GM20000 (cell line): ENCODE data around the gene WWP2.
"Not testable (repeated sequence)": the region's sequence is repeated elsewhere in the genome, so short reads cannot be mapped to it uniquely, and the experiment has no call there.

ENCODE experiments used
- DNase-seq: peaks from one replicate; pipeline ENCODE4 v3.0.0; 2012; ENCODE audit warnings: low spot score
- TF ChIP-seq, protein P1 (sequence below): IDR thresholded peaks from 2 replicates; pipeline ENCODE4 v1.5.1; 2012; ENCODE audit warnings: mild to moderate bottlenecking, control low read depth; ENCODE audit errors: extremely low read depth, missing control alignments

Gene WWP2

DNA sequence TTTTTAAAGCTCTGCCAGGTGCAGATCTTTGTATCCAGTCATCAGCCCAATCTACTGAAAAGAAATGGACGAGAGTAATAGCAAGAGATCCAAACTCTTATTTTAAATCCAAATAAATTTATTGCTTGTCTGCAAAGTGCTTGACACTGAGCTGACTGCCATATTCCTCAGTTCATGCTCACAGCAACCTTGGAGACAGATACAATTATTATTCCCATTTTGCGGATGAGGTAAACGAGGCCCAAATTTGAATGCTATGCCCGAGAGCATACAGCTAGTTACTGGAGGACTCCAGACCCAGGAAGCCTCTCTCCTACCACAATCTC, 8.0 kb upstream of the WWP2 start:
- no peak for DNase-seq
- TF ChIP-seq, protein P1, sequence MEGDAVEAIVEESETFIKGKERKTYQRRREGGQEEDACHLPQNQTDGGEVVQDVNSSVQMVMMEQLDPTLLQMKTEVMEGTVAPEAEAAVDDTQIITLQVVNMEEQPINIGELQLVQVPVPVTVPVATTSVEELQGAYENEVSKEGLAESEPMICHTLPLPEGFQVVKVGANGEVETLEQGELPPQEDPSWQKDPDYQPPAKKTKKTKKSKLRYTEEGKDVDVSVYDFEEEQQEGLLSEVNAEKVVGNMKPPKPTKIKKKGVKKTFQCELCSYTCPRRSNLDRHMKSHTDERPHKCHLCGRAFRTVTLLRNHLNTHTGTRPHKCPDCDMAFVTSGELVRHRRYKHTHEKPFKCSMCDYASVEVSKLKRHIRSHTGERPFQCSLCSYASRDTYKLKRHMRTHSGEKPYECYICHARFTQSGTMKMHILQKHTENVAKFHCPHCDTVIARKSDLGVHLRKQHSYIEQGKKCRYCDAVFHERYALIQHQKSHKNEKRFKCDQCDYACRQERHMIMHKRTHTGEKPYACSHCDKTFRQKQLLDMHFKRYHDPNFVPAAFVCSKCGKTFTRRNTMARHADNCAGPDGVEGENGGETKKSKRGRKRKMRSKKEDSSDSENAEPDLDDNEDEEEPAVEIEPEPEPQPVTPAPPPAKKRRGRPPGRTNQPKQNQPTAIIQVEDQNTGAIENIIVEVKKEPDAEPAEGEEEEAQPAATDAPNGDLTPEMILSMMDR, result no peak

DNA sequence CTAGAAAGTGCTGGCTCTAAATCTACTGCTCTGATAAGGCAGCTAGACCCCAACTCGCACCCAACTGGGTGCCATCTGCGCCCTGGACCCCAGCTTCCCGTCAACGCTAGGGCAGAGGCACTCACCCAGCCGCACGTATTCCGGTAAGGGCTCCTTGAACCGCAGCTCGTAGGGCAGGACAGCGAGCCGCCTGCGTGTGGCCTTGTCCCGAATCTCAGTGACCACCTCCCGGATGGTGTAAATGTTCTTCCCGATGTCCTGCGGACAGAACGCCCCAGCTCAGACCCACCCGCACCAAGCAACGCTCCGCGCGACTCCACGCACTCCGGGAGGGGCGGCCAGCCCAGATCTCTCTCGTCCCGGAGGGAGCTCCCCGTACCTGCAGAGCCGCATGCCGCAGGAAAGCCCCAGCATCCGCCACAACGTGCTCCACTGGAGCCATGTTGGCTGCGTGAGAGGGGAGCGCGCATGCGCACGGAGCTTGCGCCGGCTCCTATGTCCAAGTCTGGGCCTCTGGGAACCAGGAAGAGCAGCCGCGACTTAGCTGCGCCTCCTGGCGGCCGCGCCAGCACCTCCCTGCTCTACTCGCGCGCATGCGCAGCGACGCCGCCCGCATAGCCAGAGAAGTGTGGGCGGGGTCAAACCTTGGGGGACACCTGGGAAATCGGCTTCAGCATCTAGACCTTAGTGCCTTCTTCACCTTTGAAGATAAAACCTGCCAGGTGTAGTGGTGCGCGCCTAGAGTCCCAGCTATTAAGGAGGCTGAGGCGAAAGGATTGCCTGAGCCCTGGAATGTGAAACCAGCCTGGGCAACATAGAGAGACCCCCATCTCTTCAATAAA, 7.4 kb upstream of the WWP2 start, which contains the start of gene NOB1:
Gene NOB1, minus strand, starts transcription at position 458 of the 842 bp plus-strand sequence. Its CDS starts 16 bp downstream, at position 442.
- DNase-seq, result peak; percentile 92
- TF ChIP-seq, protein P1, result peak; percentile 97

DNA sequence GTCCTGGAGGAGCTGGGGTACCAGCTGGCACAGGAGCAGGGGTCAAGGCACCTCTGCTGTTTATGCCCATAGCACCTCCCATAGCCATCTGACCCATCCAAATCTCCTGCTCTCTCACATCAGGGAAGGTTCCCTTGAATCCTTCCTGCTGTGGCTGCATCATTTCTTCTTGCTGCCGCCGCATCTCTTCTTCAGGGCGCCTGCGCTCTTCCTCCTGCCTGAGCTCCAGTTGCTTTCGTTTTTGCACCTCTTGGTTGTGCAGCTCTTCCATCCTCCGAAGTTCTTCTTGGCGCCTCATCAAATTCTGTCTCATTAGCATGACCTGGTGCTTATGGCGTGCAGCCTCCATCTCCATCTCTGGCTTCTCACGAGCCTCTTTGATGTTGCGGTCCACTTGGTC, 5.4 kb upstream of the WWP2 start:
- TF ChIP-seq, protein P1, result no peak
- no peak for DNase-seq

DNA sequence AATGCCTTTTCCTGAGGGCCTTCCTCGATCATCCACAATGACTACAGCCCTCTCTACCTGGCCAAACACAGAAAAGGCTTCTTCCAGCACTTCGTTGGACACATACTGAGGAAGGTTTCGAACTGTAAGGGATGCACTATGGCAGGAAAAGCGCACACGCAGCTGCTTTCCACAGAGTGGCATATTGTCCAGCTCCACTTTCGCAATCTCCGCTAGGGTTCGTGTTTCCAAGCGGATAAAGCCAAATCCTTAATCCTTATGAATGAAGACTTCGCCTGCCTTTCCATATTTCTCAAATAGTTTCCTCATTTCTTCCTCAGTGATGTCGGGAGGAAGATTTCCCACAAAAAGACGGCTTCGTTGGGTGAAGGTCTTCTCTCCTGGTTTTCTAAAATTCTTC, 4.8 kb upstream of the WWP2 start:
- not testable (repeated sequence) for DNase-seq

DNA sequence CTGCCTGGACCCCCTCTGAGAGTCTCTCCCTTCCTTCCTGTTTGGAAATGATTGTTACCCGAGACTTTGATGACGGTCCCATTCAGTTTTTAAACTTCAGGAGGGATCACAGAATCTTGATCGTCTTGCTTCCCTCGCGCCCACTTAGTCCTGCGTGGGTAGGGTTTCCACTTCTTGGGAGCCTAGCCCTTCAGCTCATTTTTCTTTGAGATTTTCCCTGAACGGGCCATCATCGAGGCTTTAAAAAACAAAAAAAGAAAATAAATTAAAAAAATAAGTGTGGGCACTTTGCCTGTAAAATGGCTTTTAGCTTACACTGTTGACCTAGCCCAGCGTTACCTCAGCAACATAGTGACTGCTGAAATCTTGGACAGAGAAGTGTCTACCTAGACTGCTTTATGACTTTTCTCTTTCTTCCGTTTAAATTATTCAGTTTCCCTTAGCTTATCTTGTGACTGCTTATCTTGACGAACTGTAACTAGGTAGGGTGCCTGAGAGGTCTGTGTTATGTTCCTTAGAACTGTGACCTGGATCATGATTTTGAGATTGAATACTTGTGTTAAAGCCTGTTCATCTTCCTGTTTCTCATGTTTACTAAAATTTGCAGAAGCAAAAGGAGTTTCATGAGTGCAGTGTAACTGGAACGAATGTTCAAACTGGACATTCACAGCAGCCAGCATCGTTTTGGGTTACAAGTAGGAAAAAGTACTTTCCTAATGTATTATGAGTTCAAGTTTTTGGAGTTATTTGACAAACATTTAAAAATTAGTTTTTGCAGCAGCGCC, 874 bp downstream of the WWP2 start:
- TF ChIP-seq, protein P1, result no peak
- peak; percentile 31 for DNase-seq

DNA sequence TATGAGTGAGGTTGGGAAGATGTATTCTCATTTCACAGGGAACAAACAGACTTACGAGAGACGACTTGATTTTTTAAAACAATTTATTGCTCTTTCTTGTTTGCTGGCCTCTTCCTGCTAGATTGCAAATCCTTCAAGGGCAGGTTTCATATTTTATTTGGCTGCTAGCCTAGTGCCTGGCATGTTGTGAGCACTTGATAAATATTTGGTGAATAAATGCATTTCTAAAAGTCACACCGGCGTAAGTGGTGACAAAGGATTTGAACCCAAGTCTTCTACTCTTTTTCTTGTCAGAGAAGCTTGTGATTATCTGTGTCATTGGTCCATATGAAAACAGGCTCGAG, 1.4 kb downstream of the WWP2 start:
- DNase-seq, result no peak
- TF ChIP-seq, protein P1, result no peak

DNA sequence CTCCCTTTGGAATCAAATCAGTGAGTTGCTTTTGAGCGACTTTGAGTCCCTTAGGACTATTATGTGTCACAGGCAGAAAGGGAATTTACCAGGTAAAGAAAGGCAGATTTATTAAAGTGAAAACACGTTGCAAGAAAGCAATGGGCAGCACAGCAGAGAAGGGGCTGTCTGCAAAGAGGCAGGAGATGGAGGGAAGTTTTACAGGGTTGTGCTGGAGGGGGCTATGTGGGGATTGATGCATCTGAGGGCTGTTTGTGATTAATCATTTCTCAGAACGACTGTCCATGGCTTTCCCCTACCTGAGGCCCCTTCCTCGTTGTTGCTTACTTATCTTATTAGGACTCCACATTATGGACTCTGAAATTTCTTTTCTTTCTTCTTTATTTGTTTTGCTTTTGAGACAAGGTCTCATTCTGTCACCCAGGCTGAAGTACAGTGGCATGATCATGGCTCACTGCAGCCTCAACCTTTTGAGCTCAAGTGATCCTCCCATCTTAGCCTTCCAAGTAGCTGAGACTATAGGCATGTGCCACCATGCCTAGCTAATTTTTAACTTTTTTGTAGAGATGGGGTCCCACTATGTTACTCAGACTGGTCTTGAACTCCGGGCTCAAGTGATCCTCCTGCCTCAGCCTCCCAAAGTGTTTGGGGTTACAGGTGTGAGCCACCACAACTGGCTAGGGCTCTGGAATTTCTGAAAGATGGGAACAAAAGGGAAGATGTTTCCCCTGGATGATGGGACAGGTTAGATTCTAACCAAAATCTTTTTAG, 5.5 kb downstream of the WWP2 start:
- TF ChIP-seq, protein P1, result no peak
- DNase-seq, result no peak
